H9 (cell line): Measurements from ENCODE around the gene TBC1D22A. TPM values are rescaled to one million over a fixed set of nuclear protein-coding genes. Genes with fewer than 3 reads are reported as not detected.

ENCODE experiments used
- DNase-seq: peaks from one replicate; pipeline ENCODE4 v3.0.0-alpha.2; 2017
- H2AFZ ChIP-seq: one replicate; pipeline ENCODE4 v1.6.1; 2013; ENCODE audit warnings: mild to moderate bottlenecking, low read length, control low read depth, moderate library complexity
- H2AK5ac ChIP-seq: 2 replicates; pipeline ENCODE4 v1.6.1; 2013; ENCODE audit warnings: low read length, control low read depth, mixed read lengths; ENCODE audit not compliant: insufficient read length
- H2BK120ac ChIP-seq: one replicate; pipeline ENCODE4 v1.6.1; 2013; ENCODE audit warnings: low read depth, mild to moderate bottlenecking, low read length, control low read depth, inconsistent platforms; ENCODE audit not compliant: poor library complexity, severe bottlenecking
- H2BK12ac ChIP-seq: 2 replicates; pipeline ENCODE4 v1.6.1; 2013; ENCODE audit warnings: low read length, control low read depth, mixed read lengths, low read depth; ENCODE audit not compliant: insufficient read length
- H2BK15ac ChIP-seq: 2 replicates; pipeline ENCODE4 v1.6.1; 2013; ENCODE audit warnings: low read depth, low read length, control low read depth
- H2BK20ac ChIP-seq: one replicate; pipeline ENCODE4 v1.6.1; 2013; ENCODE audit warnings: low read depth, mild to moderate bottlenecking, low read length, control low read depth, inconsistent platforms; ENCODE audit not compliant: poor library complexity, severe bottlenecking
- H2BK5ac ChIP-seq: 2 replicates; pipeline ENCODE4 v1.6.1; 2013; ENCODE audit warnings: low read length, control low read depth, mixed read lengths; ENCODE audit not compliant: insufficient read length
- H3K14ac ChIP-seq: 2 replicates; pipeline ENCODE4 v1.6.1; 2013; ENCODE audit warnings: low read length, control low read depth; ENCODE audit not compliant: insufficient read depth
- H3K18ac ChIP-seq: 2 replicates; pipeline ENCODE4 v1.6.1; 2013; ENCODE audit warnings: low read depth, mild to moderate bottlenecking, mixed read lengths, low read length, control low read depth; ENCODE audit not compliant: insufficient read length
- H3K23ac ChIP-seq: 2 replicates; pipeline ENCODE4 v1.6.1; 2013; ENCODE audit warnings: low read length, control low read depth, mixed read lengths, low read depth; ENCODE audit not compliant: insufficient read length
- H3K23me2 ChIP-seq: 2 replicates; pipeline ENCODE4 v1.6.1; 2013; ENCODE audit warnings: low read depth, mild to moderate bottlenecking, mixed read lengths, low read length, control low read depth; ENCODE audit not compliant: insufficient read length, poor library complexity, severe bottlenecking
- H3K27ac ChIP-seq: 2 replicates; pipeline ENCODE4 v1.5.1; 2013; ENCODE audit warnings: low read length, control low read depth, mixed read lengths, low read depth; ENCODE audit not compliant: insufficient read length
- H3K27me3 ChIP-seq: 2 replicates; pipeline ENCODE4 v1.6.1; 2013; ENCODE audit warnings: low read length, control low read depth, inconsistent platforms; ENCODE audit not compliant: insufficient read depth
- H3K4ac ChIP-seq: 2 replicates; pipeline ENCODE4 v1.6.1; 2013; ENCODE audit warnings: low read depth, mild to moderate bottlenecking, control low read depth, inconsistent platforms, low read length, moderate library complexity
- H3K4me1 ChIP-seq: 2 replicates; pipeline ENCODE4 v1.6.1; 2013; ENCODE audit warnings: low read length, control low read depth, inconsistent platforms; ENCODE audit not compliant: insufficient read depth
- H3K4me2 ChIP-seq: 2 replicates; pipeline ENCODE4 v1.6.1; 2013; ENCODE audit warnings: low read length, control low read depth, mixed read lengths; ENCODE audit not compliant: insufficient read length, insufficient read depth
- H3K56ac ChIP-seq: 2 replicates; pipeline ENCODE4 v1.6.1; 2013; ENCODE audit warnings: low read depth, mild to moderate bottlenecking, mixed read lengths, low read length, control low read depth; ENCODE audit not compliant: insufficient read length
- H3K79me1 ChIP-seq: 2 replicates; pipeline ENCODE4 v1.6.1; 2013; ENCODE audit warnings: low read depth, mild to moderate bottlenecking, moderate library complexity, low read length, control low read depth, inconsistent platforms; ENCODE audit not compliant: insufficient read depth, poor library complexity, severe bottlenecking
- H3K79me2 ChIP-seq: 2 replicates; pipeline ENCODE4 v1.6.1; 2013; ENCODE audit warnings: low read length, control low read depth, inconsistent platforms; ENCODE audit not compliant: insufficient read depth
- H3K9ac ChIP-seq: 2 replicates; pipeline ENCODE4 v1.6.1; 2013; ENCODE audit warnings: low read length, control low read depth, mixed read lengths; ENCODE audit not compliant: insufficient read length; ENCODE audit errors: extremely low read depth
- H3K9me3 ChIP-seq: one replicate; pipeline ENCODE4 v1.6.1; 2013; ENCODE audit warnings: low read depth, low read length, inconsistent platforms; ENCODE audit not compliant: control insufficient read depth
- H3T11ph ChIP-seq: one replicate; pipeline ENCODE4 v1.6.1; 2013; ENCODE audit warnings: mild to moderate bottlenecking, low read length, control low read depth, inconsistent platforms
- H4K20me1 ChIP-seq: one replicate; pipeline ENCODE4 v1.6.1; 2013; ENCODE audit not compliant: control insufficient read depth, insufficient read length, insufficient read depth
- H4K5ac ChIP-seq: 2 replicates; pipeline ENCODE4 v1.6.1; 2013; ENCODE audit warnings: low read depth, mild to moderate bottlenecking, mixed read lengths, low read length, control low read depth; ENCODE audit not compliant: insufficient read length
- H4K8ac ChIP-seq: replicated peaks from 2 replicates; pipeline ENCODE4 v1.6.1; 2013; ENCODE audit warnings: low read length, control low read depth, mixed read lengths, low read depth; ENCODE audit not compliant: insufficient read length
- H4K91ac ChIP-seq: 2 replicates; pipeline ENCODE4 v1.6.1; 2013; ENCODE audit warnings: low read depth, mild to moderate bottlenecking, moderate library complexity, mixed read lengths, low read length, control low read depth; ENCODE audit not compliant: insufficient read length
- H3K27ac Mint-ChIP-seq, 3 experiments: 2 replicates in 2 of 3; 3 replicates in 1 of 3; pipeline ENCODE4 v1.8.0; 2020 to 2021; ENCODE audit warnings: mixed read lengths in 3 of 3, mild to moderate bottlenecking in 1 of 3, moderate library complexity in 1 of 3
- H3K27me3 Mint-ChIP-seq: 2 replicates; pipeline ENCODE4 v1.8.0; 2021; ENCODE audit warnings: low read depth, mild to moderate bottlenecking, moderate library complexity, mixed read lengths
- H3K36me3 Mint-ChIP-seq, 3 experiments: 2 replicates in 2 of 3; 3 replicates in 1 of 3; pipeline ENCODE4 v1.8.0; 2020 to 2021; ENCODE audit warnings: low read depth in 3 of 3, mixed read lengths in 3 of 3; ENCODE audit not compliant: insufficient read depth in 1 of 3
- H3K4me1 Mint-ChIP-seq, 2 experiments: 2 replicates each; pipeline ENCODE4 v1.8.0; 2020; ENCODE audit warnings: mixed read lengths in 2 of 2
- H3K4me3 Mint-ChIP-seq, 2 experiments: 2 replicates in 1 of 2; 3 replicates in 1 of 2; pipeline ENCODE4 v1.8.0; 2020 to 2021; ENCODE audit warnings: mild to moderate bottlenecking in 2 of 2, mixed read lengths in 2 of 2, moderate library complexity in 1 of 2
- H3K9me3 Mint-ChIP-seq, 2 experiments: 2 replicates in 1 of 2; 3 replicates in 1 of 2; pipeline ENCODE4 v1.8.0; 2020; ENCODE audit warnings: mild to moderate bottlenecking in 2 of 2, mixed read lengths in 2 of 2, moderate library complexity in 1 of 2
- CTCF ChIP-seq: fragments of 200-600 bp; sonication (generic); conservative IDR thresholded peaks from 3 replicates; pipeline ENCODE4 v1.8.0; 2021; ENCODE audit warnings: antibody characterized with exemption, mild to moderate bottlenecking
- WGBS: extraction: QIAGEN DNeasy Blood & Tissue Kit; methylation state at CpG from one replicate; pipeline ENCODE4 v1.1.7; 2013; ENCODE audit warnings: missing lambda C conversion rate, low lambda C conversion rate, mixed read lengths; ENCODE audit not compliant: insufficient read length; ENCODE audit errors: extremely low coverage; 5-methylcytosine and 5-hydroxymethylcytosine counted together
- total RNA-seq: library from RNA; stranded (reverse); gene quantifications from 2 replicates; pipeline ENCODE4 v1.2.1, GENCODE V29; 2021

Gene TBC1D22A
- total RNA-seq, 1 experiment from 2014 or later = 20.8 TPM

- H4K8ac ChIP-seq = no peak overlapping the region
- Mint-ChIP-seq H3K27me3 (no peaks in the 10 kb centered on the region), H3K4me1 (peaks cover 0 to 4% of the 10 kb centered on the region in 2 experiments; a peak in 1 of 4 replicates), H3K27ac (no peak overlapping the region), H3K4me3 (no peak overlapping the region), H3K9me3 (peaks cover 6 to 7% of the 10 kb centered on the region in 2 experiments; a peak in 3 of 5 replicates), H3K36me3 (peaks cover 0 to 15% (median 12%) of the 10 kb centered on the region in 3 experiments; a peak in 5 of 7 replicates)
- no peaks in the 10 kb centered on the region for H3K27me3 ChIP-seq
- H3K14ac ChIP-seq = no peak overlapping the region
- no peak overlapping the region for H2AK5ac ChIP-seq
- H3K56ac ChIP-seq = no peak overlapping the region
- H3K4me1 ChIP-seq = no peaks in the 10 kb centered on the region
- no peak overlapping the region for H2BK20ac ChIP-seq
- no peak overlapping the region for H3T11ph ChIP-seq
- H3K4me2 ChIP-seq = no peak overlapping the region
- no peak overlapping the region for H4K91ac ChIP-seq
- no peak overlapping the region for H4K5ac ChIP-seq
- H4K20me1 ChIP-seq = no peaks in the 10 kb centered on the region
- no peak overlapping the region for H3K4ac ChIP-seq
- no peaks in the 10 kb centered on the region for H3K9me3 ChIP-seq
- no peak overlapping the region for H3K27ac ChIP-seq
- TF ChIP-seq CTCF = no peak
- H3K9ac ChIP-seq = no peak overlapping the region
- WGBS = no CpG with 5 or more reads among the region's 7 CpGs
- no peak overlapping the region for H3K23ac ChIP-seq
- no peak overlapping the region for H2BK15ac ChIP-seq
- no peaks in the 10 kb centered on the region for H3K79me2 ChIP-seq
- no peaks in the 10 kb centered on the region for H3K79me1 ChIP-seq
- H3K18ac ChIP-seq = no peak overlapping the region
- no peak overlapping the region for H2BK120ac ChIP-seq
- H2BK5ac ChIP-seq = no peak overlapping the region
- no peak overlapping the region for H2AFZ ChIP-seq
- H2BK12ac ChIP-seq = no peak overlapping the region
- DNase-seq = no peak
- no peaks in the 10 kb centered on the region for H3K23me2 ChIP-seq
These were observed 310.6 kb downstream of the TBC1D22A start for GRCh38 chr22:47073075-47073474.
